DMS153 treated with DMSO at 0.1 percent for 48 hours (cell line): Measurements from ENCODE around the gene DNASE1L3.

Experiments used
- DNase-seq: peaks from one replicate; lab custom pipeline; 2025; ENCODE audit not compliant: unreplicated experiment; lab: John Stamatoyannopoulos, UW

DNASE1L3 gene

DNA sequence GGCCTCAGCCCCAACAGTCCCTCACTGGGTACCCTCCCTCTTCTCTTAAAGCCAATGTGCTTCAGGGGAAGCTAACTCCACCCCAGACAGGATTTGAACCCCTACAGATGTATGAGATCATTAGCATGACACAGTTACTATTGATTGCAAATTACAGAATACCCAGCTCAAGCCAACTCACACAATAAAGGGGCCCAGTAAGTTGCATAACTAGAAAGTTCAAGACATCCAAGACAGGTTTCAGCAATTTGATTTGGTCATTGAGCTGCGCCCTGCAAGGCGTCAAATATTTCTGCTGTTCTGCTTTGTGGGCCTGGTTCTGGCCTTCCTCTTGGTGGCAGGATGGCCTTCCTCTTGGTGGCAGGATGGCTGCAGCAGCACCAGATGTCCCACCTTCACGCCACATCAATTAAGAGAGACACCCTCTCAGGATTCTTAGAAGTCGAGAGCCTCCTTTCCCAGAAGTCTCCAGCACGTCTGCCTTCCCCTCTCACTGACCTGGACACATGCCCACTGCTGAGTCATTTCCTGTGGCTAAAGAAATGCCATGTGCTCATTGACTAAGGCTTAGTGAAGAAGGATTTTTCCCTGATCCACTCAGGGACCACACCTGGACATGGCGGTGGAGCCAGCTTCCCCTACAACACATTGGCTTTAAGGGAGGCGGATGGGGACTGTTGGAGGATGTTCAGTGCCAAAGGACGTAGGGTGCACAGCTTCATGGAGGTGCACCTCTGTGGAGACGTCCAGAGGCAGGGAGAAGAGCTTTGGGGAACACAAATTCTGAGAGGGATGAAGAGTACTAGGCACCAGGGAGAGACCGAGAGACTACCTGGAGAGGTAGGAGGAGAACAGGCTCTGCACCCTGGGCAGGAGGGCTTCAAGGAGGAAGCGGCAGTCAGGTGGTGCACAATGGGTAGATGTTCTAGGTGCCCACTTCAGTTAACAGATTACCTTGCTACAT lies 49.1 kb downstream of the DNASE1L3 start:
- DNase-seq = no peak

DNA sequence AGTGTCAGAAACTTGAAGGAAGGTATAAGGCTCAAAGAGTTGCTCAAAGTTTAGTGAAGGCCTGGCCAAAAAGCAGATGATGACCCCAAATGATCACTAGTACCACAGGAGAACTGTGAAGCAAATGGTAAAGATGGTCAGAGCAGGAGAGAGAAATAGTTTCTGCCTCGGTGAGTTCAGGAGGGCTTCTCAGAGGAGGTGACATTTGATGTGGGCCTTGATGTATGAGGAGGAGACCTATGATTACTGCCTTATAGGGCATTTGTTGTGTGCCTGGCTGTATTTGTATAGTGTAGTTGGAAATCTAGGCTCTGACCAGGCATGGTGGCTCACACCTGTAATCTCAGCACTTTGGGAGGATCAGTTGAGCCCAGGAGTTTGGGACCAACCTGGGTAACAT lies 50.4 kb downstream of the DNASE1L3 start:
- no peak for DNase-seq

DNA sequence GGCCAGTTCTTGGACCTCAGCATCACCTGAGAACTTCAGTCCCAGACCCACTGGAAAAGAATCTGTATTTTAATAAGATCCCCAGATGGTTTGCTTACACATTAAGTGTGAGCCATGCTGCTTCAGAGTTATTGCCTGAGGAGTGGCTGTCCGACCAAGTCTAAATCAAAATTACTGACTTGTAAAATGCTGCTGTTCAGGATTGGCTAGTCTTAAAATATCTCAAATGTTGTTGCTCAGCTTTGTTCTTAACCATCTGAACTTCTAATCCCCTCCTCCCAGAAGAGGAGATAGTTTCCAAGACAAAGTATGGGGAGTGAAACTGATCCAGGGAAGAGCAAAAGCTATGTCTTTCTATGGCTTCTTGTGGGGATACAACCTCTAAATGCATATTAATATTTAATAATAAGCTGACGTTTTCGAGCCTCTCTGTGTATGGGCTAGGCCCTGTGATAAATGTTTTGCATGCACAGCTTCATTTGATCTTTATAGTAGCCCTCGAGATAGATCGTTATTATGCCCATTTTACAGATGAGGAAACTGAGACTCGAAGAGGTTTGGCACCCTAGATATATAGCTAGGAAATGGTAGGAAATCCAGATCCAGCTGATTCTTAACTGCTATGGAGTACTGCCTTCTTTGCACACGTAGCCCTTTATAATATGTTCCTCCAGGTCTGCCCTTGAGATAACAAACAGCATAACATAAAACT lies 52.2 kb downstream of the DNASE1L3 start:
- no peak for DNase-seq

DNA sequence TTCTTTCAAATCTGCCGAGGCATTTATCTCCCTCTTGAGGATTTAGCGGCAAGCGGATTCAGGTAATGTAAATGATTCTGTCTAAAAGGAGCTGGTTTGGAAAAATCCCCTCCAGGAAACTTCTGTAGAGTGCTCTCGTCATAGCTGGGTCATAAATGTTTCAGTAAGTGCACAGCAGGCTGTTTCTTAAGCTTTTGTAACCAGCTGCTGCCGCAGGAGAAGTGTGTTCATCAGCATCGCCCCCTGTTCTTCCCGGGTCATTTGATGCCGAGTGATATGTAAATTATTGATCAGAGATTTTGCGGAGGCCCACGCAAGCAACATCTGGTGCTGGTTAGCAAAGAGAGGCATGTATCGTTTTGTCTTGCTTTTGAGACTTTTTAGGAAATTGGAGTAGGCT lies 53.1 kb downstream of the DNASE1L3 start:
- DNase-seq = no peak

DNA sequence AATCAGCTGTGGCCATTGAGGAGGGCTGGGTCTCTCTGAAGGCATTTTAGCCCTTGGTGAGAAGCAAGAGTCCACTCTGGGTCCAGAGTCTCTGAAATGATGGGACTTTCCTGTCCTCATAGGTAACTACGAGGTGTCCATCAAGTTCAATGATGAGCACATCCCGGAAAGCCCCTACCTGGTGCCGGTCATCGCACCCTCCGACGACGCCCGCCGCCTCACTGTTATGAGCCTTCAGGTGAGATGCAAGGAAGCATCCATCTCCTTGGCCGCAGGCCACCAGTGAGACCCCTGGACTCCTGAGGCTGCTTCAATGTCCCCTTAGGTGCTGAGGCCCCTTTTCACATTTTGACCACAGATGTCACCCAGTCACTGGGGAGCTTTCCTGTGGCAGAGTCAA lies 54.9 kb downstream of the DNASE1L3 start:
- no peak for DNase-seq

DNA sequence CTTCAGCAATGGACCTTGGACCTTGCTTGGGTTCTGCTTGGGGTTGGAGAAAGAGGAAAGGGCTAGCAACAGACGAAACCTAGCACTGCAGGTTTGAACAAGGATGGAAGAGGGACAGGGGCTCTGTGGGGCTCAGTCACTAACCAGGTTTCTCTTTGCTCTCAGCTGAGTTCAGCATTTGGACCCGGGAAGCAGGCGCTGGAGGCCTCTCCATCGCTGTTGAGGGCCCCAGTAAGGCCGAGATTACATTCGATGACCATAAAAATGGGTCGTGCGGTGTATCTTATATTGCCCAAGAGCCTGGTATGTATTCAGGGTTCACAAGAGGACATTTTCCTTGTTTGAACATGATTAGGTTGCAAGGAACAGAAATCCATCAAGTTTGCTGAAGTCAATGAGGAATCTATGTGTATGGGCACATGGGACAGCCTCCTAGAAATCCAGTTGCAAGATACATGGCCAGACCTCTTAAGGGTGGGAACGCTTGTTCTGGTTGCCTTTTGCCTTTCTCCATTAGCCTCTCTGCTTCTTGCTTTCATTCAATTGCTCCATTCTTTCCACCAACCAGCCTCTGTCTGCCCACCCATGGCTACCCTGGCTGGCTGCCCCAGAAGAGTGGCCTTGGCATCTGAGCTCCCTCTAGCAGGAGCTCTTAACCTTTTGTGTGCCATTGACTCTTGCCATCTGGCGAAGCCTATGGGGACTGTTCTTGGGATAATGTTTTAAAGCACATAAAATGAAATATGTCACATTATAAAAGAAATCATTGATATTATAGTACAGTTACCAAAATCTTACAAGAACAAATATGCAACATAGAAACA lies 55.9 kb downstream of the DNASE1L3 start:
- DNase-seq = no peak

DNA sequence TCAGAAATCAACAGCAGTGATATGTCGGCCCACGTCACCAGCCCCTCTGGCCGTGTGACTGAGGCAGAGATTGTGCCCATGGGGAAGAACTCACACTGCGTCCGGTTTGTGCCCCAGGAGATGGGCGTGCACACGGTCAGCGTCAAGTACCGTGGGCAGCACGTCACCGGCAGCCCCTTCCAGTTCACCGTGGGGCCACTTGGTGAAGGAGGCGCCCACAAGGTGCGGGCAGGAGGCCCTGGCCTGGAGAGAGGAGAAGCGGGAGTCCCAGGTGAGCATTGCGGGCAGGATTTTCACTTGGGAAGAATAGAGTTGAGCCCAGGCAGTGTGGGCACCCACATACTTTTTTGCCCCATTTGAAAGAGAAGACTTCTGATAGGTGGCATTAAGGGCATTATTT lies 57.4 kb downstream of the DNASE1L3 start:
- DNase-seq = no peak

DNA sequence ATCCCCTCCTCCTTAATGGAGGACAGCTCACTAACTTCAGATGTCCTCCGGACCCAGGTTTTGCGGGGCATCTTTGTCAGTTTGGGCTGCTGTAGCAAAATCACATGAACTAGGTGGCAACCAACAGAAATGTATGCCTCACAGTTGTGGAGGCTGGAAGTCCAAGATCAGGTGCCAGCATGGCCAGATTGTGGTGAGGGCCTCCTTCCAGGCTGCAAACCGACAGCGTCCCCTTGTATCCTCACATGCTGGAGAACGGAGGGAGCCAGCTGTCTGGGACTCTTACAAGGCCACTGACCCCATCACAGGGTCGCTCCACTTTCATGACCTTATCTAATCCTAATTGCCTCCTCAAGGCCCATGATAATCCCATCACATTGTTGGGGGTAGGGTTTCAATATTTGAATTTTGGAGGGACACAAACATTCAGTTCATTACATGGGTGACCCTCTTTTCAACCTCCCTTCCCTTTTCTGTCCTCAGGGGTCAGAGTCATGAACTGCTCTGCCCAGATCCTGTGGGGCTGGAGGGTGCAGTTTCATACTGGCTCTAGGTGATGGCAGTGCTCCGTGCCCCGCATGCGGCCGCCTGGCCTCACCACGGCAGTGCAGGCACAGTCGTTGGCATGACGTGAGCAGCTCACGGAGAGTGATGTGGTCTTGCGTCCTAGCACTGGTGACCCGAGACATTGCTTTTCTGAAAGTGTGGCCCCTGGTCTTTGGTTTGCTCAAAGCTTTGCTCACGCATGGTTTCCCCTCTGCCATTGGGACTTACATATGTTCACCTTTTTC lies 58.4 kb downstream of the DNASE1L3 start:
- no peak for DNase-seq

DNA sequence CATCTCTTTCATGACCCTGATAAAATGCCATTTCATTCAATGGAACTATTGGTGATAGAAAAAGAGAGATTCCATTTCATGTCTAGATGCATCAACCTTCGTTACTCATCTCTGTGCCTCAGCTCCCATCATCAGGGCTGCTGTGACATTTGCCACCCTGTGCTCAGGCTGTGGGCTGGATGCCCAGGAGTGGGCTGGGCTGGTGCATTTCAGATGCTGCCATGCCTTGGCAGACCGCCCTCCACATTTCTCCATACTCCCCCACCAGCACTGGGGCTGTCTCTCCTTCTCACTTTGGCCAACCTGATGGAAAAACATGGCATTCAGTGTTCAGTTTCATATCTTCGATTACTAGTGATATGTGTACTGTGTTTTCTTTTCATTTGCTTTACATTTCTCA lies 59.1 kb downstream of the DNASE1L3 start:
- no peak for DNase-seq

DNA sequence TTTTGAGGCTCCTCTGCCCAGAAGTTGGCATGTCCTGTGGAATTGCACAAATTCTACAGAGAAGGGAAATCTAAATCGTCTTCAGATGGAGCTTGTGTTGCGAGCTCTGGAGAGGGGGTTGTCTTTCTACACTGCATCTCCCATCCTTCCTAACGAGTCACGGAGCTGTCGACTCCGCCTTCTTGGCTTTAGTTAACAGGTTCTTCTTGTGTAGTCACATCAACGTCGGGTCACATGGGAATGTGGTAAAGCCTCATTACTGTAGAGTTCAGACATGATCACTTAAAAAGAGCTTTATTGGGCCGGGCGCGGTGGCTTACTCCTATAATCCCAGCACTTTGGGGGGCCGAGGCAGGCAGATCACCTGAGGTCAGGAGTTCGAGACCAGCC lies 60.0 kb downstream of the DNASE1L3 start:
- no peak for DNase-seq

DNA sequence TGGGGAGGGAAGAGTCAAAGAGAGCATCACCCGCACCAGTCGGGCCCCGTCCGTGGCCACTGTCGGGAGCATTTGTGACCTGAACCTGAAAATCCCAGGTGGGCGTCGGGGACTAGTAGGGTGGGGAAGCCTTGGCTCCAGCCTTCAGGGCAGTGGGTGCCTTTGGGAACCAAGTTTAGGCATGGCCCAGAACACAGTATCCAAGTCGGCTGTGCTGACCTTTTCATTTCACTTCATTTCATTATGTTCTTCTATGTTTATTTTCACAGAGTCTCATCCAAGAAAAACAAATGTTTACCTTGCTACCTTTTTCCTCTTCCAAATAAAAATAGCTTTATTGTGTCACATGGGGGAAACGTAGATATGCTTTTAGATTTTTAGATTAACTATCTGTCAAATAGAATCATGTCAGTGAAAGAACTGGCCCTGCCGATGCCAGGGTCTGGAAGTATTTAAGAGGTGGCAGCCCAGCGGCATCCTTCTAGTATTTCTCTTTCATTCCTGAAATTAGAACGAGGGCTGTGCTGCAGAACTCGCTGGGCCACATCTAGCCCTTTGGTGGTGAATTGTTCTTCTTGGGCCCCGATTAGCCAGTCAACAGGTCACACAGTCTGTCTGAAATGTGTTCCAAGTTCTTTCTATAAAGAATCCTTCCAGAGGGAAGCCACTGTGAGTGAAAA lies 60.5 kb downstream of the DNASE1L3 start:
- no peak for DNase-seq

DNA sequence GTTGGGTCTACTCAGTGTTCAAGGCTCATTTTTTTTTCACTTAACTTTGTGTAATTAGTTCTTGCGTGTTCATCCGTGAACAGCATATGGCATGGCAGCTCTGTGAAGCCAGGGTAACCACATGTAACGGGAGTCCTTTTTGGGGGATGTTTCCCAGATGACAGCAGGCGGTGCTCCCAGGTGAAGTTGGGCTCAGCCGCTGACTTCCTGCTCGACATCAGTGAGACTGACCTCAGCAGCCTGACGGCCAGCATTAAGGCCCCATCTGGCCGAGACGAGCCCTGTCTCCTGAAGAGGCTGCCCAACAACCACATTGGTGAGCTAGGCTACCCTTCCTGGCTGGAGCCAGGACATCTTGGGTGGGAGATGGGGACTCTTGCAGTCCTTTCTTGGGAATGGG lies 62.7 kb downstream of the DNASE1L3 start:
- no peak for DNase-seq

DNA sequence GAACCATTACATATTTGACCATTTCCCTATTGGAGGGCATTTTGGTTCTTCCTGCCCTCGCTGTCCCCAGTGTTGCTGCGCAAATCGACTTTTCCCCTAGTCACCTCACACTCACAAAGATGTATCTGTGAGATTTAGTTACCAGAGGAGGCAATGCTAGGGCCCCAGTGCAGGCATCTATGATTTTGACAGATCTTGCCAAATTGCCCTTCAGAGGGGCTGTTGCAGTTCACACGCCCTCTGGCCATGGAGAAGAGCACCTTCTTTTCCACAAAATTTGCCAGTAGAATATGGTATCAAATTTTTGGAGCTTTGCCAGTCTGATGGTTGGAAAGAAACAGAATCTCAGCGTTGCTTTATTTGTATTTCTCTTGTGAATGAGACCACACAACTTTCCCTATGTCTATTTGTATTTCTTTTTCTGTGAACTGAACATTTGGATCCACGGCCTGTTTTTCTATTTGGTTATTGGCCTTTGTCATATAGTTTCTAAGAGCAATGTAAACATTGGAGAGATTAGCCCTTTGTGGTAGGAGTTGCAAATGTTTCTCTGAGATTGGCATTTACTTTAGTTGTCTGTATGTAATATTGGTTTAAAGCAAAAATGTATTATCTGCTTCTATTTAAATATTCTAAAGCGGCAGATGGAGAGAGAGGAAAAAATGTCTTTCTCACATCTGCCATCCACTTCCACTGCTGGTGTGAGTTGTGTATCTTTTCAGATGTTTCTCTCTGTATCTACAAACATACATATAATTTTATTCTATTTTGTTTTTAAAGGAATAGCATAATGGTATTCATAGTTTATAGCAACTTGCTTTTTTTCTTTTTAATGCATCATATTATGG lies 66.1 kb downstream of the DNASE1L3 start:
- peak; percentile 46 for DNase-seq

DNA sequence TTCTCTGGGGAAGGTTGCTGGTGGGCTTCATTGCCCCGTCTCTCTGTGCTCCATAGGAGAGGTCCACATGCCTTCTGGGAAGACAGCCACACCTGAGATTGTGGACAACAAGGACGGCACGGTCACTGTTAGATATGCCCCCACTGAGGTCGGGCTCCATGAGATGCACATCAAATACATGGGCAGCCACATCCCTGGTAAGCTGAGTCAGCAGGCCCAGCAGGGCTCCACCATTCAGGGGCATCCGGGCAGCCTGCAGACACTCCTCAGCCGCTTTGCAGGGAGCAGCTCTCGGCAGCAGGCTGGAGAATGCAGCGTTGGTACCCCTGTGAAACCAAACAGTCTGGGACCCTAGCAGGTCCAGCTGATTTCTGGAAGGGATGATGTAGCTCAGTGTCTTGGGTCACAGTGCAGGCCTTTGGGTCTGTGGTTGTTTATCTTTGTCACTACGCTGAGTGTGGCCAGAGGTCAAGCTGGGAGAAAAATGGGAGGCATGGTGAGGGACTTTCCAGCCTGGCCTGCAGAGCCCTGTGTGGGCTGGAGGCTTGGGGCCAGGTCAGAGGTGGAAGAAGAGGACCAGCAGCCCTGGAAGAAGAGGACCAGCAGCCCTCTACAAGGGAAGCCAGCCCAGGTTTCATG lies 67.2 kb downstream of the DNASE1L3 start:
- no peak for DNase-seq
